Smooth muscle cell (in vitro differentiated cells): ENCODE data around the gene DEAF1. TPM values are rescaled to one million over a fixed set of nuclear protein-coding genes. Genes with fewer than 3 reads are reported as not detected.
"Not testable (repeated sequence)": the region's sequence is repeated elsewhere in the genome, so short reads cannot be mapped to it uniquely, and the experiment has no call there.

Experiments used
- DNase-seq: peaks from one replicate; lab custom pipeline; 2025; ENCODE audit not compliant: unreplicated experiment; lab: John Stamatoyannopoulos, UW
- H2AFZ ChIP-seq: fragments of 200-600 bp; sonication (generic); 2 replicates; pipeline ENCODE4 v1.6.0; 2016; ENCODE audit warnings: antibody characterized with exemption, low read depth, mild to moderate bottlenecking
- H3F3A ChIP-seq: fragments of 200-600 bp; sonication (generic); 2 replicates; pipeline ENCODE4 v1.6.0; 2017; ENCODE audit warnings: antibody characterized with exemption, low read depth
- H3K27ac ChIP-seq: fragments of 200-600 bp; sonication (generic); 2 replicates; pipeline ENCODE4 v1.5.1; 2016; ENCODE audit warnings: low read depth, mild to moderate bottlenecking
- H3K27me3 ChIP-seq: fragments of 200-600 bp; sonication (generic); 2 replicates; pipeline ENCODE4 v1.6.1; 2016; ENCODE audit warnings: low read depth, mild to moderate bottlenecking
- H3K36me3 ChIP-seq: fragments of 200-600 bp; sonication (generic); 2 replicates; pipeline ENCODE4 v1.5.1; 2016; ENCODE audit warnings: low read depth
- H3K4me1 ChIP-seq: fragments of 200-600 bp; sonication (generic); 2 replicates; pipeline ENCODE4 v1.5.1; 2016; ENCODE audit warnings: low read depth
- H3K4me2 ChIP-seq: fragments of 200-600 bp; sonication (generic); 2 replicates; pipeline ENCODE4 v1.6.0; 2016; ENCODE audit warnings: mild to moderate bottlenecking
- H3K4me3 ChIP-seq: fragments of 200-600 bp; sonication (generic); 2 replicates; pipeline ENCODE4 v1.5.1; 2016; ENCODE audit warnings: mild to moderate bottlenecking
- H3K79me2 ChIP-seq: fragments of 200-600 bp; sonication (generic); 2 replicates; pipeline ENCODE4 v1.6.0; 2016; ENCODE audit warnings: low read depth, mild to moderate bottlenecking
- H3K9ac ChIP-seq: fragments of 200-600 bp; sonication (generic); 2 replicates; pipeline ENCODE4 v1.6.0; 2016; ENCODE audit warnings: low read depth
- H3K9me3 ChIP-seq: fragments of 200-600 bp; sonication (generic); replicated peaks from 2 replicates; pipeline ENCODE4 v1.5.1; 2016; ENCODE audit warnings: low read depth
- H4K20me1 ChIP-seq: fragments of 200-600 bp; sonication (generic); 2 replicates; pipeline ENCODE4 v1.6.0; 2016; ENCODE audit warnings: low read depth
- CTCF ChIP-seq: fragments of 200-600 bp; sonication (generic); IDR thresholded peaks from 2 replicates; pipeline ENCODE4 v1.5.1; 2017; ENCODE audit warnings: borderline replicate concordance, mild to moderate bottlenecking, antibody characterized with exemption; ENCODE audit not compliant: insufficient read depth, poor library complexity, severe bottlenecking
- WGBS: methylation state at CpG from one replicate; pipeline ENCODE4 v1.1.7; 2016; ENCODE audit warnings: low lambda C conversion rate; 5-methylcytosine and 5-hydroxymethylcytosine counted together
- polyA plus RNA-seq: library from polyadenylated mRNA; unstranded; fragments of >200 nt; fragmentation: Nextera tagmentation; extraction: Ambion mirVana; gene quantifications from 2 replicates; pipeline ENCODE4 v1.2.1, GENCODE V29; 2016
- total RNA-seq: library from RNA; depleted of rRNA; stranded (reverse); fragments of >200 nt; gene quantifications from 2 replicates; pipeline ENCODE4 v1.2.3, GENCODE V29; 2014

Gene DEAF1
- total and polyA plus RNA-seq, 2 experiments from 2014 or later = 18.7 to 39.2 TPM

GRCh38 chr11:650482-650881 lies 44.5 kb downstream of the DEAF1 start:
- Histone ChIP-seq H3K4me3 (no peak overlapping the region), H3K4me2 (no peak overlapping the region), H3K4me1 (no peaks in the 10 kb centered on the region), H3K27me3 (no peaks in the 10 kb centered on the region), H4K20me1 (peaks cover 11% of the 10 kb centered on the region), H3F3A (no peaks in the 10 kb centered on the region), H3K79me2 (no peaks in the 10 kb centered on the region), H2AFZ (no peak overlapping the region), H3K9me3 (no peaks in the 10 kb centered on the region), H3K9ac (no peak overlapping the region), H3K27ac (no peak overlapping the region), H3K36me3 (no peaks in the 10 kb centered on the region)
- DNase-seq = no peak
- no peak for TF ChIP-seq CTCF
- 93% methylated on average over 10 of the region's 10 CpGs for WGBS

GRCh38 chr11:647672-648158 lies 47.3 kb downstream of the DEAF1 start:
- not testable (repeated sequence) for H4K20me1 ChIP-seq, H3K4me1 ChIP-seq, H3K79me2 ChIP-seq, H2AFZ ChIP-seq, H3K27me3 ChIP-seq, H3K9ac ChIP-seq, H3F3A ChIP-seq, H3K4me3 ChIP-seq, H3K36me3 ChIP-seq, H3K9me3 ChIP-seq, H3K27ac ChIP-seq, DNase-seq, H3K4me2 ChIP-seq
- 98% methylated on average over 10 of the region's 14 CpGs for WGBS

GRCh38 chr11:646214-646613 lies 48.8 kb downstream of the DEAF1 start:
- H3K36me3 ChIP-seq = no peaks in the 10 kb centered on the region
- no peak overlapping the region for H3K4me3 ChIP-seq
- H3K27ac ChIP-seq = no peak overlapping the region
- H4K20me1 ChIP-seq = peaks cover 21% of the 10 kb centered on the region
- H3K4me1 ChIP-seq = no peaks in the 10 kb centered on the region
- no peak overlapping the region for H2AFZ ChIP-seq
- H3K4me2 ChIP-seq = no peak overlapping the region
- H3F3A ChIP-seq = no peaks in the 10 kb centered on the region
- no peak for DNase-seq
- no peak for TF ChIP-seq CTCF
- WGBS = 94% methylated on average over 14 of the region's 14 CpGs
- H3K9ac ChIP-seq = no peak overlapping the region
- H3K79me2 ChIP-seq = no peaks in the 10 kb centered on the region
- no peaks in the 10 kb centered on the region for H3K9me3 ChIP-seq
- H3K27me3 ChIP-seq = no peaks in the 10 kb centered on the region

- Histone ChIP-seq H3K27ac (no peak overlapping the region), H3K9ac (no peak overlapping the region), H3K4me2 (no peak overlapping the region), H3K4me3 (no peak overlapping the region), H4K20me1 (peaks cover 27% of the 10 kb centered on the region), H2AFZ (no peak overlapping the region), H3K27me3 (no peaks in the 10 kb centered on the region), H3K4me1 (no peaks in the 10 kb centered on the region), H3K79me2 (no peaks in the 10 kb centered on the region), H3K9me3 (no peaks in the 10 kb centered on the region), H3K36me3 (no peaks in the 10 kb centered on the region), H3F3A (no peaks in the 10 kb centered on the region)
- TF ChIP-seq CTCF = no peak
- 91% methylated on average over 16 of the region's 16 CpGs for WGBS
- DNase-seq = no peak
Observed at GRCh38 chr11:645536-645935, 49.5 kb downstream of the DEAF1 start.
